ENCODE measurements around the gene DYRK1A. TPM values are rescaled to one million over a fixed set of nuclear protein-coding genes. Genes with fewer than 3 reads are reported as not detected.

The DYRK1A gene
- total and polyA plus RNA-seq, 2 of the 13 experiments (the other 11 are each of a cell fraction or from before 2014, with no cell fraction given) = 24.6 to 34.2 TPM

GRCh38 chr21:37338671-37339551 lies 27.7 kb upstream of the DYRK1A start (continued):
- TF ChIP-seq ARID3A (IDR thresholded peaks at IDR 0.05; ENCODE audit: low read depth, low read length) (0 out of 2 replicates have a peak, but pooled peaks have one; percentile 38), KAT8 (CRISPR knock-in tag; IDR thresholded peaks at IDR 0.05) (peak; percentile 34; the same call in 1 of the 2 replicates), ZNF605 (CRISPR knock-in tag; IDR thresholded peaks at IDR 0.05) (0 out of 2 replicates have a peak, but pooled peaks have one; percentile 34), TFAP4 (IDR thresholded peaks at IDR 0.05; ENCODE audit: borderline replicate concordance, low read depth) (peak; percentile 91), MXD4 (CRISPR knock-in tag; IDR thresholded peaks at IDR 0.05) (peak; percentile 72; the same call in 1 of the 2 replicates), NCOA2 (CRISPR knock-in tag; IDR thresholded peaks at IDR 0.05) (peak; percentile 68; the same call in 1 of the 2 replicates), JUNB (CRISPR knock-in tag; IDR thresholded peaks at IDR 0.05; ENCODE audit: borderline replicate concordance) (0 out of 2 replicates have a peak, but pooled peaks have one; percentile 33), RXRA (CRISPR knock-in tag; IDR thresholded peaks at IDR 0.05) (peak; percentile 73; the same call in 1 of the 2 replicates), TEAD2 (CRISPR knock-in tag; IDR thresholded peaks at IDR 0.05) (no peak), ZNF644 (CRISPR knock-in tag; IDR thresholded peaks at IDR 0.05; ENCODE audit: low read depth) (peak; percentile 13; the same call in 1 of the 2 replicates), FOSL2 (CRISPR knock-in tag; IDR thresholded peaks at IDR 0.05) (peak; percentile 97), ZNF430 (CRISPR knock-in tag; IDR thresholded peaks at IDR 0.05) (peak; percentile 56; the same call in 1 of the 2 replicates), ARID5B (CRISPR knock-in tag; IDR thresholded peaks at IDR 0.05) (peak; percentile 83), RXRB (CRISPR knock-in tag; IDR thresholded peaks at IDR 0.05; ENCODE audit: borderline replicate concordance) (peak; percentile 85; the same call in 1 of the 2 replicates)
